HepG2 (cell line): ENCODE results near the gene PRTN3. TPM values are rescaled to one million over a fixed set of nuclear protein-coding genes. Genes with fewer than 3 reads are reported as not detected.

ENCODE experiments used
- CHD2 ChIP-seq: IDR thresholded peaks from 2 replicates; pipeline ENCODE4 v1.6.1; 2011; ENCODE audit warnings: low read depth, low read length, improper control_type of control experiment
- FOXA1 ChIP-seq, 2 experiments: fragments of 450-650 bp in 1 of 2; sonication (generic) in 1 of 2; formaldehyde crosslinking in 1 of 2; IDR thresholded peaks; 2 replicates each; pipeline versions ENCODE4 v1.4.0 to v1.6.1; 2016 to 2020; ENCODE audit warnings: missing genetic modification reagents in 1 of 2
- LCORL ChIP-seq, 2 experiments: fragments of 450-650 bp in 1 of 2; sonication (generic) in 1 of 2; formaldehyde crosslinking in 1 of 2; IDR thresholded peaks; 2 replicates each; pipeline versions ENCODE4 v1.5.0 to v1.6.1; 2017 to 2020; ENCODE audit warnings: antibody characterized with exemption in 1 of 2, missing genetic modification reagents in 1 of 2
- MAF1 ChIP-seq: sonication (generic); formaldehyde crosslinking; IDR thresholded peaks from 2 replicates; pipeline ENCODE4 v1.5.0; 2020; ENCODE audit warnings: missing genetic modification reagents, borderline replicate concordance
- MYC ChIP-seq: sonication (generic); formaldehyde crosslinking; IDR thresholded peaks from 2 replicates; pipeline ENCODE4 v1.9.0; 2021; ENCODE audit warnings: missing genetic modification reagents, borderline replicate concordance
- NFE2L1 ChIP-seq: sonication (generic); formaldehyde crosslinking; IDR thresholded peaks from 2 replicates; pipeline ENCODE4 v1.4.0; 2020; ENCODE audit warnings: missing genetic modification reagents, mild to moderate bottlenecking, borderline replicate concordance
- NR2F6 ChIP-seq, 2 experiments: IDR thresholded peaks; 2 replicates each; pipeline ENCODE4 v1.6.1; 2016; ENCODE audit warnings: antibody characterized with exemption in 1 of 2, mild to moderate bottlenecking in 1 of 2
- SNAPC2 ChIP-seq: sonication (generic); formaldehyde crosslinking; IDR thresholded peaks from 2 replicates; pipeline ENCODE4 v1.8.1; 2022; ENCODE audit warnings: mild to moderate bottlenecking, missing genetic modification reagents
- SP4 ChIP-seq: sonication (generic); formaldehyde crosslinking; IDR thresholded peaks from 2 replicates; pipeline ENCODE4 v1.8.1; 2023; ENCODE audit warnings: mild to moderate bottlenecking, missing genetic modification reagents
- YEATS2 ChIP-seq: sonication (generic); formaldehyde crosslinking; IDR thresholded peaks from 2 replicates; pipeline ENCODE4 v1.4.0; 2020; ENCODE audit warnings: missing genetic modification reagents, borderline replicate concordance
- ZC3H13 ChIP-seq: sonication (generic); formaldehyde crosslinking; IDR thresholded peaks from 2 replicates; pipeline ENCODE4 v1.8.1; 2023; ENCODE audit warnings: mild to moderate bottlenecking, missing genetic modification reagents, moderate library complexity
- ZNF33A ChIP-seq: sonication (generic); formaldehyde crosslinking; IDR thresholded peaks from 2 replicates; pipeline ENCODE4 v1.5.1; 2020; ENCODE audit warnings: missing genetic modification reagents, mild to moderate bottlenecking, moderate library complexity, borderline replicate concordance
- ZNF547 ChIP-seq: sonication (generic); formaldehyde crosslinking; IDR thresholded peaks from 2 replicates; pipeline ENCODE4 v1.5.1; 2020; ENCODE audit warnings: mild to moderate bottlenecking, missing genetic modification reagents
- ZNF614 ChIP-seq: IDR thresholded peaks from 2 replicates; pipeline ENCODE4 v1.6.1; 2018; ENCODE audit warnings: missing biosample characterization, missing genetic modification reagents, inconsistent platforms, borderline replicate concordance
- ZNF7 ChIP-seq: IDR thresholded peaks from 2 replicates; pipeline ENCODE4 v1.6.1; 2016; ENCODE audit warnings: missing biosample characterization, missing genetic modification reagents
- polyA plus RNA-seq, 8 experiments: library from polyadenylated mRNA; depleted of rRNA in 3 of 8; stranded (reverse) in 7 of 8; unstranded in 1 of 8; fragments of >200 nt; fragmentation: Illumina TruSeq in 4 of 8; extraction: Trizol in 4 of 8; gene quantifications; 2 replicates each; pipeline versions ENCODE4 v1.2.1 to v1.2.3, GENCODE V29; 2011 to 2016; ENCODE audit warnings: low read depth in 4 of 8, missing spikeins in 1 of 8, mixed read lengths in 1 of 8; ENCODE audit not compliant: insufficient read depth in 1 of 8
- total RNA-seq, 5 experiments: library from RNA; depleted of rRNA; stranded (reverse); fragments of >200 nt; fragmentation: Illumina TruSeq; extraction: Trizol; gene quantifications; 2 replicates each; pipeline ENCODE4 v1.2.3, GENCODE V29; 2016; ENCODE audit warnings: low read depth in 1 of 5
- TF ChIP-seq, protein P1 (sequence below): sonication (generic); formaldehyde crosslinking; IDR thresholded peaks from 2 replicates; pipeline ENCODE4 v1.4.0; 2020; ENCODE audit warnings: missing genetic modification reagents; ENCODE audit errors: not compliant biosample characterization
- TF ChIP-seq, protein P2 (sequence below): sonication (generic); formaldehyde crosslinking; IDR thresholded peaks from 2 replicates; pipeline ENCODE4 v1.4.0; 2020; ENCODE audit warnings: mild to moderate bottlenecking, missing genetic modification reagents
- TF ChIP-seq, protein P3 (sequence below): sonication (generic); formaldehyde crosslinking; IDR thresholded peaks from 2 replicates; pipeline ENCODE4 v1.4.0; 2020; ENCODE audit warnings: mild to moderate bottlenecking, missing genetic modification reagents
- TF ChIP-seq, protein P4 (sequence below): sonication (generic); formaldehyde crosslinking; IDR thresholded peaks from 2 replicates; pipeline ENCODE4 v1.5.0; 2020; ENCODE audit warnings: missing genetic modification reagents

Gene PRTN3
- total and polyA plus RNA-seq, 2 of the 13 experiments (the other 11 are each of a cell fraction or from before 2014, with no cell fraction given), result not detected

DNA sequence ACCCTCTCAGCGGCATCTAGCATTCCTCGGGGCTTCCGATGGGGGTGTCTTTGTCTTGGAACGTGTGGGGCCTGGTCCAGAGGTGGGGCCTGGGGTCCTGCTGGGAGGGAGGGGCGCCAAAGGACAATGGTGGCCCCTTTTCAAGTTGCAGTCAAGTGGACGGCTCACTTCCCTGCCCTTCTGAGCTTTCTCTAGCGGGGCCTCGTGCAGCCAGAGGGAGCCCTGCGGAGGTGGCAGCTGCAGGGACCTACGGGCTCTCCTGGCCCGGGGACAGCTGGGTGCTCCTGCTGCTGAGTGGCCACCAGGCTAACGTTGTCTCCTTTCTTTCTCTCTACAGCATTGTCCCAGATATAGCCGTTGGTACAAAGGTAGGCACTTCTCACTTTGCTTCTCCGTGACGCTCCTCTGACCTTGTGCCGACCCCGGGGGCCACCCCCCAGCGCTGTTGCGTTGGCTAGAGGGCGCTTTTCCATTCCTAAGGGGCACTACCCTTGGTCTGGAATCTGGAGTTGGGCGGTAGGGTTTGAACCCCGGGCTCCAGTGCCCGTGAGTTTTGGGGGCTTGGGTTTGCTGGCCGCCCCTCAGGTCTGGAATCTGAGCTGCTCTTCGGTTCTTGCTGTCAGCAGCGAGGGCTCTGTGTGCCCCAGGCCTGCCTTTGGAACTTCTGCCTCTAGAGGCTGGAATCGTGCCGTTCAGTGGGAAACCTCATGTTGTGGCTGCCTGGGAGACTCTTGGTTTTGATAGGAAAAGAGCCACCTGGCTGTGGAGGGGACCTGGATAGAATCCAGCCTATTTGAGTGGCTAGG, 41.5 kb upstream of the PRTN3 start (continued):
- TF ChIP-seq, protein P1, sequence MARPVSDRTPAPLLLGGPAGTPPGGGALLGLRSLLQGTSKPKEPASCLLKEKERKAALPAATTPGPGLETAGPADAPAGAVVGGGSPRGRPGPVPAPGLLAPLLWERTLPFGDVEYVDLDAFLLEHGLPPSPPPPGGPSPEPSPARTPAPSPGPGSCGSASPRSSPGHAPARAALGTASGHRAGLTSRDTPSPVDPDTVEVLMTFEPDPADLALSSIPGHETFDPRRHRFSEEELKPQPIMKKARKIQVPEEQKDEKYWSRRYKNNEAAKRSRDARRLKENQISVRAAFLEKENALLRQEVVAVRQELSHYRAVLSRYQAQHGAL, result no peak
- no peak for TF ChIP-seq FOXA1 (IDR thresholded peaks at IDR 0.05)
- TF ChIP-seq FOXA1 (CRISPR knock-in tag; IDR thresholded peaks at IDR 0.05), result no peak
- TF ChIP-seq, protein P2, sequence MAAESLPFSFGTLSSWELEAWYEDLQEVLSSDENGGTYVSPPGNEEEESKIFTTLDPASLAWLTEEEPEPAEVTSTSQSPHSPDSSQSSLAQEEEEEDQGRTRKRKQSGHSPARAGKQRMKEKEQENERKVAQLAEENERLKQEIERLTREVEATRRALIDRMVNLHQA (CRISPR knock-in tag), result no peak
- TF ChIP-seq SP4 (CRISPR knock-in tag), result no peak
- peak; percentile 59 for TF ChIP-seq NR2F6 (IDR thresholded peaks at IDR 0.05)
- TF ChIP-seq NR2F6 (CRISPR knock-in tag; IDR thresholded peaks at IDR 0.05), result peak; percentile 63
- TF ChIP-seq NFE2L1 (CRISPR knock-in tag), result no peak
- TF ChIP-seq, protein P3, sequence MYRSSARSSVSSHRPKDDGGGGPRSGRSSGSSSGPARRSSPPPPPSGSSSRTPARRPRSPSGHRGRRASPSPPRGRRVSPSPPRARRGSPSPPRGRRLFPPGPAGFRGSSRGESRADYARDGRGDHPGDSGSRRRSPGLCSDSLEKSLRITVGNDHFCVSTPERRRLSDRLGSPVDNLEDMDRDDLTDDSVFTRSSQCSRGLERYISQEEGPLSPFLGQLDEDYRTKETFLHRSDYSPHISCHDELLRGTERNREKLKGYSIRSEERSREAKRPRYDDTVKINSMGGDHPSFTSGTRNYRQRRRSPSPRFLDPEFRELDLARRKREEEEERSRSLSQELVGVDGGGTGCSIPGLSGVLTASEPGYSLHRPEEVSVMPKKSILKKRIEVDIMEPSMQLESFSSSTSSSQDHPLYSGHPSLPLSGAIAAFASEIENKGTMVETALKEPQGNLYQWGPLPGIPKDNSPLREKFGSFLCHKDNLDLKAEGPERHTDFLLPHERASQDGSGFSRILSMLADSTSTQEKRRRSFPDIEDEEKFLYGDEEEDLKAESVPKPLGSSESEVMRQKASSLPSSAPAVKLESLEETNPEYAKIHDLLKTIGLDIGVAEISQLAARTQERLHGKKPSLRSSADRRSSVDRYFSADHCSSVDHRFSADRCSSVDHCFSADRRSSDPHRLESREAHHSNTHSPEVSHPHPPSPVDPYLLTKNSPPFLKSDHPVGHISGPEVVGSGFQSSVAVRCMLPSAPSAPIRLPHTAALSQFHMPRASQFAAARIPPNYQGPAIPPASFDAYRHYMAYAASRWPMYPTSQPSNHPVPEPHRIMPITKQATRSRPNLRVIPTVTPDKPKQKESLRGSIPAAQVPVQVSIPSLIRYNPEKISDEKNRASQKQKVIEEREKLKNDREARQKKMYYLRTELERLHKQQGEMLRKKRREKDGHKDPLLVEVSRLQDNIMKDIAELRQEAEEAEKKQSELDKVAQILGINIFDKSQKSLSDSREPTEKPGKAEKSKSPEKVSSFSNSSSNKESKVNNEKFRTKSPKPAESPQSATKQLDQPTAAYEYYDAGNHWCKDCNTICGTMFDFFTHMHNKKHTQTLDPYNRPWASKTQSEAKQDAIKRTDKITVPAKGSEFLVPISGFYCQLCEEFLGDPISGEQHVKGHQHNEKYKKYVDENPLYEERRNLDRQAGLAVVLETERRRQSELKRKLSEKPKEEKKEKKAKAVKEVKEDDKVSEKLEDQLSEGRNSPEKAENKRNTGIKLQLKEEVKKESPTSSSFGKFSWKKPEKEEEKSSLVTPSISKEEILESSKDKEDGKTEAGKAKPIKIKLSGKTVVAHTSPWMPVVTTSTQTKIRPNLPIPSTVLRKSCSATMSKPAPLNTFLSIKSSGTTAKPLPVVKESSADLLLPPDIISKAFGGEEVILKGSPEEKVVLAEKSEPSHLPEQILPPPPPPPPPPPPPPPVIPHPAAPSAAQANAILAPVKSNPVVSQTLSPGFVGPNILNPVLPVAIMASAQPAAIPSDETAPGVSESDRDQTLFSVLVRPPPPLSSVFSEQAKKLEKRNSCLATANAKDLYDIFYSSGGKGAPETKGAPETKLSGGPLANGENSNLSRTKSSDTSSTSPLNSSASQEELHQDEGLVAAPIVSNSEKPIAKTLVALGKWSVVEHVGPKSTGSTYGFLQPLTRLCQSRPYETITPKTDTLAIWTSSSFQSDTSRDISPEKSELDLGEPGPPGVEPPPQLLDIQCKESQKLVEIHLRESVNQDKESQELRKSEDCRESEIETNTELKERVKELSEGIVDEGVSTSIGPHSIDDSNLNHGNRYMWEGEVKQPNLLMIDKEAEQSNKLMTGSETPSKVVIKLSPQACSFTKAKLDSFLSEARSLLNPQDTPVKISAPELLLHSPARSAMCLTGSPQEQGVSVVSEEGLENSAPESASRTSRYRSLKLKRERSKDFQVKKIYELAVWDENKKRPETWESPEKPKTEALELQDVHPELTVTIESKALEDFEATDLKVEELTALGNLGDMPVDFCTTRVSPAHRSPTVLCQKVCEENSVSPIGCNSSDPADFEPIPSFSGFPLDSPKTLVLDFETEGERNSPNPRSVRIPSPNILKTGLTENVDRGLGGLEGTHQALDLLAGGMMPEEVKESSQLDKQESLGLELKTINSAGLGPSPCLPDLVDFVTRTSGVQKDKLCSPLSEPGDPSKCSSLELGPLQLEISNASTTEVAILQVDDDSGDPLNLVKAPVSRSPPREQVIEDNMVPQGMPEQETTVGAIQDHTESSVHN (CRISPR knock-in tag), result no peak
- TF ChIP-seq ZNF614, result no peak
- TF ChIP-seq ZNF7 (CRISPR knock-in tag), result no peak
- no peak for TF ChIP-seq ZNF33A (CRISPR knock-in tag)
- TF ChIP-seq LCORL (IDR thresholded peaks at IDR 0.05), result no peak
- TF ChIP-seq LCORL (CRISPR knock-in tag; IDR thresholded peaks at IDR 0.05), result 0 out of 2 replicates have a peak, but pooled peaks have one; percentile 36
- no peak; the same call in 1 of the 2 replicates for TF ChIP-seq MYC (CRISPR knock-in tag)
- TF ChIP-seq, protein P4, sequence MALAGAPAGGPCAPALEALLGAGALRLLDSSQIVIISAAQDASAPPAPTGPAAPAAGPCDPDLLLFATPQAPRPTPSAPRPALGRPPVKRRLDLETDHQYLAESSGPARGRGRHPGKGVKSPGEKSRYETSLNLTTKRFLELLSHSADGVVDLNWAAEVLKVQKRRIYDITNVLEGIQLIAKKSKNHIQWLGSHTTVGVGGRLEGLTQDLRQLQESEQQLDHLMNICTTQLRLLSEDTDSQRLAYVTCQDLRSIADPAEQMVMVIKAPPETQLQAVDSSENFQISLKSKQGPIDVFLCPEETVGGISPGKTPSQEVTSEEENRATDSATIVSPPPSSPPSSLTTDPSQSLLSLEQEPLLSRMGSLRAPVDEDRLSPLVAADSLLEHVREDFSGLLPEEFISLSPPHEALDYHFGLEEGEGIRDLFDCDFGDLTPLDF (CRISPR knock-in tag), result no peak
- TF ChIP-seq YEATS2, result no peak
- TF ChIP-seq ZNF547 (CRISPR knock-in tag), result no peak
- TF ChIP-seq CHD2, result no peak
- no peak for TF ChIP-seq MAF1 (CRISPR knock-in tag)
- no peak for TF ChIP-seq SNAPC2
- no peak for TF ChIP-seq ZC3H13 (CRISPR knock-in tag)
